NT2/D1 (cell line): ENCODE data around the gene VANGL1.

Source experiments
- SUZ12 ChIP-seq: IDR thresholded peaks from 2 replicates; pipeline ENCODE4 v1.6.1; 2011; ENCODE audit not compliant: insufficient read length, insufficient read depth; ENCODE audit errors: extremely low read depth
- YY1 ChIP-seq: IDR thresholded peaks from 2 replicates; pipeline ENCODE4 v1.6.1; 2011; ENCODE audit not compliant: insufficient read length, insufficient read depth
- ZNF274 ChIP-seq: IDR thresholded peaks from 2 replicates; pipeline ENCODE4 v1.6.1; 2011; ENCODE audit warnings: mild to moderate bottlenecking, low read depth, low read length

DNA sequence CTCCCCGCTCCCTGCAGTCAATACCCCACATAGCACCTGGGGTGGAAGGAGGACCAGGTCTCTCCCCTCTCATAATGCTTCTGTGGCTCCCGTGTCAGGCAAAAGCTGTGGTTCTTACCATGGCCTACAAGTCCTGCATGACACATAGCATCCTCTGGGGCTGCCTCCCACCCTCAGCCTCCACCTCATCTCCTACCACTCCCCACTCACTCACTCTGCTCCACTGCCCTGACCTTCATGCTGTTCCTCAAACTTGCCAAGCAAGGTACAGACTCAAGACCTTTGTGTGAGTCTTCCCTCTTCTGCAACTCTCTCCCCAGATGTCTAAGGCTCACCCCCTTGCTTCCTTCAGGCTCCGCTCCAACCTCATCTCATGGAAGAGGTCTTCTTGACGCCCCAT is 28.0 kb upstream of the VANGL1 start:
- TF ChIP-seq ZNF274 (no peak), SUZ12 (no peak), YY1 (no peak)
